Measurements from ENCODE around the gene RNF212B. TPM values are rescaled to one million over a fixed set of nuclear protein-coding genes. Genes with fewer than 3 reads are reported as not detected.
A peak's percentile ranks its signal among the peaks of the same experiment; 100 is the strongest.

Gene RNF212B
- total and polyA plus RNA-seq, 2 of the 13 experiments (the other 11 are each of a cell fraction or from before 2014, with no cell fraction given): 0.05 TPM; not detected in 1

DNA sequence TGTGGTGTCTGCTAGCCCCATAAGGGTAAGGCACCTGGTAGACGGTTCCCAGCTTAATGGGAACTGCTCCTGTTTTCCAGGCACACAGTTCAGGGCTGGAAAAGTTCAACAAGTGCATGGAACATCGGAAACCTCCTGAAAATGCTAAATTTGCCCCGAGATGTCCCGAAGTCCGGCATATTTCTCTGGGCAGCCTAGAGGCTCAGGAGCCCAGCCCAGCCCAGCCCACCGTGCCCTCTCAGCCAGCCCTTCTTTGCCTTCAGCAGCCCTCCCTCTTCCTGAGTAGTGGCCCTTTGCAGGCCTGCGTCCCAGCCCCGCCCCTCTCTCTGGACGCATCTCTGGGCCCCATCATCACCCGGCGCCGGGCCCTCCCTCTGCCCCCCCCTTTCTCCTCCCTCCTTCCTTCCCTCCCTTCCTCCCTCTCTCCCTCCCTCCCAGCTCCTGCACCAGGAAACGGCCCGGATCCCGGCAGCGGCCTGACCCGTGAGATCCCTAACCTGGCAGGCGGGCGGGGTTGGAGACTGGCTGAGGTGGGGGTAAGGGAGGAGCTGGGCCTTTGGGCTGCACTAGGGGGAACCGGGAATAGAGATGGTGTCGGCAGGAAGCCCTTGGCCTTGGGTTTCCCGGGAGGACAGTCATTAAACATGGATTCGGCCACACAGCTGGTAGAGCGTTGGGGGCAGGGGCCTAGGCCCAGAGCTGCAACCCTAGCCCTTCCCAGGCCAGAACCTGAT, 68.8 kb downstream of the RNF212B start, which contains the start of gene BCL2L2 (continued):
- TF ChIP-seq, protein P1, sequence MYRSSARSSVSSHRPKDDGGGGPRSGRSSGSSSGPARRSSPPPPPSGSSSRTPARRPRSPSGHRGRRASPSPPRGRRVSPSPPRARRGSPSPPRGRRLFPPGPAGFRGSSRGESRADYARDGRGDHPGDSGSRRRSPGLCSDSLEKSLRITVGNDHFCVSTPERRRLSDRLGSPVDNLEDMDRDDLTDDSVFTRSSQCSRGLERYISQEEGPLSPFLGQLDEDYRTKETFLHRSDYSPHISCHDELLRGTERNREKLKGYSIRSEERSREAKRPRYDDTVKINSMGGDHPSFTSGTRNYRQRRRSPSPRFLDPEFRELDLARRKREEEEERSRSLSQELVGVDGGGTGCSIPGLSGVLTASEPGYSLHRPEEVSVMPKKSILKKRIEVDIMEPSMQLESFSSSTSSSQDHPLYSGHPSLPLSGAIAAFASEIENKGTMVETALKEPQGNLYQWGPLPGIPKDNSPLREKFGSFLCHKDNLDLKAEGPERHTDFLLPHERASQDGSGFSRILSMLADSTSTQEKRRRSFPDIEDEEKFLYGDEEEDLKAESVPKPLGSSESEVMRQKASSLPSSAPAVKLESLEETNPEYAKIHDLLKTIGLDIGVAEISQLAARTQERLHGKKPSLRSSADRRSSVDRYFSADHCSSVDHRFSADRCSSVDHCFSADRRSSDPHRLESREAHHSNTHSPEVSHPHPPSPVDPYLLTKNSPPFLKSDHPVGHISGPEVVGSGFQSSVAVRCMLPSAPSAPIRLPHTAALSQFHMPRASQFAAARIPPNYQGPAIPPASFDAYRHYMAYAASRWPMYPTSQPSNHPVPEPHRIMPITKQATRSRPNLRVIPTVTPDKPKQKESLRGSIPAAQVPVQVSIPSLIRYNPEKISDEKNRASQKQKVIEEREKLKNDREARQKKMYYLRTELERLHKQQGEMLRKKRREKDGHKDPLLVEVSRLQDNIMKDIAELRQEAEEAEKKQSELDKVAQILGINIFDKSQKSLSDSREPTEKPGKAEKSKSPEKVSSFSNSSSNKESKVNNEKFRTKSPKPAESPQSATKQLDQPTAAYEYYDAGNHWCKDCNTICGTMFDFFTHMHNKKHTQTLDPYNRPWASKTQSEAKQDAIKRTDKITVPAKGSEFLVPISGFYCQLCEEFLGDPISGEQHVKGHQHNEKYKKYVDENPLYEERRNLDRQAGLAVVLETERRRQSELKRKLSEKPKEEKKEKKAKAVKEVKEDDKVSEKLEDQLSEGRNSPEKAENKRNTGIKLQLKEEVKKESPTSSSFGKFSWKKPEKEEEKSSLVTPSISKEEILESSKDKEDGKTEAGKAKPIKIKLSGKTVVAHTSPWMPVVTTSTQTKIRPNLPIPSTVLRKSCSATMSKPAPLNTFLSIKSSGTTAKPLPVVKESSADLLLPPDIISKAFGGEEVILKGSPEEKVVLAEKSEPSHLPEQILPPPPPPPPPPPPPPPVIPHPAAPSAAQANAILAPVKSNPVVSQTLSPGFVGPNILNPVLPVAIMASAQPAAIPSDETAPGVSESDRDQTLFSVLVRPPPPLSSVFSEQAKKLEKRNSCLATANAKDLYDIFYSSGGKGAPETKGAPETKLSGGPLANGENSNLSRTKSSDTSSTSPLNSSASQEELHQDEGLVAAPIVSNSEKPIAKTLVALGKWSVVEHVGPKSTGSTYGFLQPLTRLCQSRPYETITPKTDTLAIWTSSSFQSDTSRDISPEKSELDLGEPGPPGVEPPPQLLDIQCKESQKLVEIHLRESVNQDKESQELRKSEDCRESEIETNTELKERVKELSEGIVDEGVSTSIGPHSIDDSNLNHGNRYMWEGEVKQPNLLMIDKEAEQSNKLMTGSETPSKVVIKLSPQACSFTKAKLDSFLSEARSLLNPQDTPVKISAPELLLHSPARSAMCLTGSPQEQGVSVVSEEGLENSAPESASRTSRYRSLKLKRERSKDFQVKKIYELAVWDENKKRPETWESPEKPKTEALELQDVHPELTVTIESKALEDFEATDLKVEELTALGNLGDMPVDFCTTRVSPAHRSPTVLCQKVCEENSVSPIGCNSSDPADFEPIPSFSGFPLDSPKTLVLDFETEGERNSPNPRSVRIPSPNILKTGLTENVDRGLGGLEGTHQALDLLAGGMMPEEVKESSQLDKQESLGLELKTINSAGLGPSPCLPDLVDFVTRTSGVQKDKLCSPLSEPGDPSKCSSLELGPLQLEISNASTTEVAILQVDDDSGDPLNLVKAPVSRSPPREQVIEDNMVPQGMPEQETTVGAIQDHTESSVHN (CRISPR knock-in tag; IDR thresholded peaks at IDR 0.05): peak; percentile 32
- TF ChIP-seq THAP8 (CRISPR knock-in tag; IDR thresholded peaks at IDR 0.05; ENCODE audit: borderline replicate concordance) (no peak), KDM5A (IDR thresholded peaks at IDR 0.05; ENCODE audit: borderline replicate concordance, low read length) (peak; percentile 99), JUNB (CRISPR knock-in tag; IDR thresholded peaks at IDR 0.05; ENCODE audit: borderline replicate concordance) (no peak), ZNF18 (CRISPR knock-in tag; IDR thresholded peaks at IDR 0.05; ENCODE audit: insufficient replicate concordance) (no peak), TBX2 (CRISPR knock-in tag; IDR thresholded peaks at IDR 0.05; ENCODE audit: borderline replicate concordance) (peak; percentile 95), CHCHD3 (CRISPR knock-in tag; IDR thresholded peaks at IDR 0.05) (peak; percentile 9; the same call in 1 of the 2 replicates), ZNF605 (CRISPR knock-in tag; IDR thresholded peaks at IDR 0.05) (peak; percentile 99), ZSCAN9 (CRISPR knock-in tag; IDR thresholded peaks at IDR 0.05; ENCODE audit: borderline replicate concordance) (peak; percentile 76; the same call in 1 of the 2 replicates)
- TF ChIP-seq, protein P2, sequence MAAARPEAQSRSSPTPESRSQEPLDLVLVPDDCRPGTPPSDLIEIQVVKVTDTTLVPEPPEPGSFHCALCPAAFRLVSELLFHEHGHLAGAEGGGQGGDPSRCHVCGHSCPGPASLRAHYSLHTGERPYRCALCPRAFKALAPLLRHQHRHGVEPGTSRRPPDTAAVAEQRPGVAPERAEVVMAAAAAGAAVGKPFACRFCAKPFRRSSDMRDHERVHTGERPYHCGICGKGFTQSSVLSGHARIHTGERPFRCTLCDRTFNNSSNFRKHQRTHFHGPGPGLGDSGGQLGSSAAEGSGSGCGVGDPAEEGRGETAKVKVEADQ (CRISPR knock-in tag; IDR thresholded peaks at IDR 0.05; ENCODE audit: borderline replicate concordance): peak; percentile 61; the same call in 1 of the 2 replicates

All from HepG2 (cell line).